GM19193 (cell line): ENCODE results near the gene ANXA5.

Source experiments
- POLR2A ChIP-seq: IDR thresholded peaks from 4 replicates; pipeline ENCODE4 v1.6.1; 2011; ENCODE audit not compliant: insufficient read depth, insufficient read length; ENCODE audit errors: extremely low read depth

Gene ANXA5

GRCh38 chr4:121721700-121722099, 24.9 kb upstream of the ANXA5 start:
- TF ChIP-seq POLR2A = no peak

- TF ChIP-seq POLR2A = no peak
Observed at GRCh38 chr4:121720109-121720508, 23.3 kb upstream of the ANXA5 start.

- no peak for TF ChIP-seq POLR2A
Observed at GRCh38 chr4:121717680-121718237, 21.0 kb upstream of the ANXA5 start.

- TF ChIP-seq POLR2A = no peak
Observed at GRCh38 chr4:121714548-121714947, 17.8 kb upstream of the ANXA5 start.

GRCh38 chr4:121712783-121713182, 16.0 kb upstream of the ANXA5 start:
- no peak for TF ChIP-seq POLR2A

GRCh38 chr4:121712001-121712651, 15.3 kb upstream of the ANXA5 start:
- TF ChIP-seq POLR2A = no peak

- TF ChIP-seq POLR2A = no peak
Observed at GRCh38 chr4:121711263-121712000, 14.7 kb upstream of the ANXA5 start.

- TF ChIP-seq POLR2A = no peak
Observed at GRCh38 chr4:121709766-121710405, 13.1 kb upstream of the ANXA5 start.

GRCh38 chr4:121707344-121707743, 10.6 kb upstream of the ANXA5 start:
- no peak for TF ChIP-seq POLR2A

GRCh38 chr4:121706595-121707021, 9.8 kb upstream of the ANXA5 start:
- no peak for TF ChIP-seq POLR2A

GRCh38 chr4:121705521-121705920, 8.7 kb upstream of the ANXA5 start:
- no peak for TF ChIP-seq POLR2A

- no peak for TF ChIP-seq POLR2A
Observed at GRCh38 chr4:121702136-121702535, 5.4 kb upstream of the ANXA5 start.

GRCh38 chr4:121701263-121701662, 4.5 kb upstream of the ANXA5 start:
- TF ChIP-seq POLR2A = no peak

- no peak for TF ChIP-seq POLR2A
Observed at GRCh38 chr4:121698236-121698671, 1.5 kb upstream of the ANXA5 start.

GRCh38 chr4:121697564-121697963, 784 bp upstream of the ANXA5 start:
- TF ChIP-seq POLR2A = no peak
